Karpas-422 (cell line): ENCODE data around the gene NF2. TPM values are rescaled to one million over a fixed set of nuclear protein-coding genes. Genes with fewer than 3 reads are reported as not detected.

ENCODE experiments used
- DNase-seq: peaks from one replicate; pipeline ENCODE4 v3.0.0-alpha.2; 2015
- H2AFZ ChIP-seq: fragments of 200-600 bp; sonication (generic); 2 replicates; pipeline ENCODE4 v1.6.1; 2014; ENCODE audit warnings: antibody characterized with exemption, low read length, mixed read lengths
- H3K27ac ChIP-seq: fragments of 200-600 bp; sonication (generic); 2 replicates; pipeline ENCODE4 v1.5.1; 2014; ENCODE audit warnings: mild to moderate bottlenecking, low read length, moderate library complexity
- H3K27me3 ChIP-seq: fragments of 200-600 bp; sonication (generic); 2 replicates; pipeline ENCODE4 v1.6.1; 2014; ENCODE audit warnings: low read length, mixed read lengths
- H3K36me3 ChIP-seq: fragments of 200-600 bp; sonication (generic); 2 replicates; pipeline ENCODE4 v1.6.1; 2014; ENCODE audit warnings: low read length, mixed read lengths; ENCODE audit not compliant: insufficient read depth
- H3K4me1 ChIP-seq: fragments of 200-600 bp; sonication (generic); 2 replicates; pipeline ENCODE4 v1.6.1; 2014; ENCODE audit warnings: mild to moderate bottlenecking, low read length, mixed read lengths
- H3K4me2 ChIP-seq: fragments of 200-600 bp; sonication (generic); 2 replicates; pipeline ENCODE4 v1.6.1; 2014; ENCODE audit warnings: low read length, low read depth, mild to moderate bottlenecking; ENCODE audit not compliant: poor library complexity, severe bottlenecking
- H3K4me3 ChIP-seq: fragments of 200-600 bp; sonication (generic); 2 replicates; pipeline ENCODE4 v1.5.1; 2014; ENCODE audit warnings: mild to moderate bottlenecking, antibody characterized with exemption, low read length, mixed read lengths
- H3K79me2 ChIP-seq: fragments of 200-600 bp; sonication (generic); 2 replicates; pipeline ENCODE4 v1.6.1; 2014; ENCODE audit warnings: mild to moderate bottlenecking, low read length, mixed read lengths
- H3K9ac ChIP-seq: fragments of 200-600 bp; sonication (generic); 2 replicates; pipeline ENCODE4 v1.6.0; 2014; ENCODE audit warnings: low read length
- H3K9me2 ChIP-seq: fragments of 200-600 bp; sonication (generic), shearing (Covaris generic); replicated peaks from 2 replicates; pipeline ENCODE4 v1.6.0; 2014; ENCODE audit warnings: mild to moderate bottlenecking, low read length, moderate library complexity; ENCODE audit not compliant: insufficient read depth
- H3K9me3 ChIP-seq: fragments of 300-700, 200-600 bp; sonication (generic); 2 replicates; pipeline ENCODE4 v1.6.1; 2014; ENCODE audit warnings: low read length, mixed read lengths
- H4K20me1 ChIP-seq: fragments of 200-600 bp; sonication (generic); 2 replicates; pipeline ENCODE4 v1.6.1; 2014; ENCODE audit warnings: mild to moderate bottlenecking, antibody characterized with exemption, low read length, low read depth; ENCODE audit not compliant: insufficient read depth
- total RNA-seq: library from RNA; depleted of rRNA; stranded (reverse); fragments of >200 nt; shearing (Covaris generic); gene quantifications from 2 replicates; pipeline ENCODE4 v1.2.3, GENCODE V29; 2014; ENCODE audit warnings: low replicate concordance

NF2 gene
- total RNA-seq, 1 experiment from 2014 or later, result 19.0 TPM

DNA sequence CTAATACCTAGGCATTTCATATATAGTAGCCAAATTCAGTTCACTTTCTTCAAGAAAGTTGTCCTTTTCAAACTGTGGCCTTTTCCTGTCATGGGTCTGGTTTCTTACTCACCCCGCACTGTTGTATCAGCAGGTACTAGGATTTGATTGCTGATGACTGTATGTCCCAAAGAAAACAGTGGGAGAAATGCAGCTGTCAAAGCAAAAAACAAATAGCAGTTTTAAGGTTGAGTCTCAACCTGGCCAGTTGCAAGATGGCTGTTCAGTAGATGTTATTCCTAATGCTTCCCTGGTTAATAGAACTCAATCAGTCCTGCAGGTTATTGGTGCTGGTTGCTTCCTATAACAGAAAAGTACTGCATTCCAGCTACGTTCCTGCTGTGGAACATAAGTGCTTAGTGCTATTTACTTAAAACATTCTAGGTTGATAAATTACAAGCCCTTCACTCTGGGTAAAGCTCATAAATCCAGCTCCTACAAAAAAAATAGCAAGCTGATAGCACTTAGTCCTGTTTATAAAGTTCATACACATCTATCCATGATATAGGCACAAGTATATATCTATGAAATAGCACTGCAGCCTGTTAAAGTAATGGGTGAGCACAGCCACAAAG lies 26.6 kb downstream of the NF2 start:
- Histone ChIP-seq H3K4me2 (no peak overlapping the region), H3K27ac (no peak overlapping the region), H3K4me3 (no peak overlapping the region), H2AFZ (no peak overlapping the region), H3K4me1 (0 out of 2 replicates have a peak, but pooled peaks cover 3% of the 10 kb centered on the region), H3K79me2 (peaks cover 55% of the 10 kb centered on the region), H3K36me3 (no peaks in the 10 kb centered on the region), H3K27me3 (no peaks in the 10 kb centered on the region), H3K9me3 (no peaks in the 10 kb centered on the region), H3K9me2 (no peaks in the 10 kb centered on the region), H3K9ac (no peak overlapping the region), H4K20me1 (peaks cover 90% of the 10 kb centered on the region)
- no peak for DNase-seq

GRCh38 chr22:29630987-29631386 lies 27.6 kb downstream of the NF2 start:
- Histone ChIP-seq H3K79me2 (peaks cover 52% of the 10 kb centered on the region), H3K27me3 (no peaks in the 10 kb centered on the region), H3K36me3 (no peaks in the 10 kb centered on the region), H3K9me2 (no peaks in the 10 kb centered on the region), H4K20me1 (peaks cover 85% of the 10 kb centered on the region), H3K9me3 (no peaks in the 10 kb centered on the region), H2AFZ (no peak overlapping the region), H3K27ac (no peak overlapping the region), H3K4me2 (no peak overlapping the region), H3K4me3 (no peak overlapping the region), H3K4me1 (no peaks in the 10 kb centered on the region), H3K9ac (no peak overlapping the region)
- DNase-seq, result no peak

DNA sequence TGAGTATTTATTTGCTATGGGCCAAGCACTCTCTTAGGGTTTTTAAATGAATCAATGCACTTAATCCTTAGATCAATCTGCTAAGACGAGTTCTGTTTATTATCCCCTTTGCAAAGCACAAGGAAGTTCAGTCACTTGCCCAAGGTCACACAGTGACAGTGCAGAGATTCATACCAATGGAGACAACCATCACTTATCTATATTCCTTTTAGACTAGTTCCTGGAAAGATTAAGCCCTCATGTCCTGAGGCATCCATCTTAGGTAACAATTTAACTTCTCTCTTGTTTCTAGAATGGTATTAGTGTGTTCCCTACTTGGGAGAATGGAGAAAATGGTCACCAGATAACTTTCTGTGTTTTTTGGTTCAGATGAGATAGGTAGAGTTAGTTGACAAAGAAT lies 28.3 kb downstream of the NF2 start:
- Histone ChIP-seq H3K36me3 (no peaks in the 10 kb centered on the region), H3K4me2 (no peak overlapping the region), H3K4me1 (no peaks in the 10 kb centered on the region), H3K4me3 (no peak overlapping the region), H4K20me1 (peaks cover 82% of the 10 kb centered on the region), H3K9me2 (no peaks in the 10 kb centered on the region), H3K9ac (no peak overlapping the region), H3K79me2 (peaks cover 53% of the 10 kb centered on the region), H3K27me3 (no peaks in the 10 kb centered on the region), H2AFZ (no peak overlapping the region), H3K27ac (no peak overlapping the region), H3K9me3 (no peaks in the 10 kb centered on the region)
- no peak for DNase-seq

DNA sequence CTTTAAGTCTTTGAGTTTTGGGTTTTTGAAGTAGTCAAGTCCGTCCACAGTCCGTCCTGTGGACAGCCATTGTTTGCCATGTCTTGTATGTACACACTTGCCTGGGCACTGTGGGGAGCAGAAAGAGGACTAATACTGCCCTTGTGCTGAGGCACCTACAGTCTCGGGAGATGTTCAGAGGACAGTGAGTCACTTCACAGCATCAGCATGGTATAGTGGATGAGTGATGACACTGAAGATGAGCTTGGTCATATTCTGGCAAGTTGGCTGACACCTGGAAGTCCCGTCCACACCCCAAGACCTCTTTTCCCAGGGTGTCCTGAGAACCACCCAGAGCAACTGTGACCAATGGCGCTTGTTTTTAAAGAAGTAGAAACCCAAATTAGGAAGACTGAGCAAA lies 29.2 kb downstream of the NF2 start:
- Histone ChIP-seq H3K4me2 (no peak overlapping the region), H3K27me3 (no peaks in the 10 kb centered on the region), H3K9me3 (no peaks in the 10 kb centered on the region), H3K36me3 (no peaks in the 10 kb centered on the region), H4K20me1 (peaks cover 74% of the 10 kb centered on the region), H3K4me1 (no peaks in the 10 kb centered on the region), H3K27ac (no peak overlapping the region), H3K9me2 (no peaks in the 10 kb centered on the region), H2AFZ (no peak overlapping the region), H3K9ac (no peak overlapping the region), H3K4me3 (no peak overlapping the region), H3K79me2 (peaks cover 51% of the 10 kb centered on the region)
- no peak for DNase-seq

GRCh38 chr22:29633514-29634312 lies 30.3 kb downstream of the NF2 start:
- no peak overlapping the region for H3K9ac ChIP-seq
- no peak overlapping the region for H3K27ac ChIP-seq
- H4K20me1 ChIP-seq, result peaks cover 67% of the 10 kb centered on the region
- H3K4me2 ChIP-seq, result no peak overlapping the region
- no peaks in the 10 kb centered on the region for H3K27me3 ChIP-seq
- no peak overlapping the region for H2AFZ ChIP-seq
- no peak for DNase-seq
- H3K36me3 ChIP-seq, result no peaks in the 10 kb centered on the region
- no peak overlapping the region for H3K4me3 ChIP-seq
- no peaks in the 10 kb centered on the region for H3K4me1 ChIP-seq
- H3K9me3 ChIP-seq, result no peaks in the 10 kb centered on the region
- H3K9me2 ChIP-seq, result no peaks in the 10 kb centered on the region
- peaks cover 48% of the 10 kb centered on the region for H3K79me2 ChIP-seq

GRCh38 chr22:29634847-29635246 lies 31.4 kb downstream of the NF2 start:
- H2AFZ ChIP-seq, result no peak overlapping the region
- no peak overlapping the region for H3K27ac ChIP-seq
- peaks cover 57% of the 10 kb centered on the region for H4K20me1 ChIP-seq
- no peaks in the 10 kb centered on the region for H3K9me2 ChIP-seq
- peaks cover 37% of the 10 kb centered on the region for H3K79me2 ChIP-seq
- no peak overlapping the region for H3K4me3 ChIP-seq
- no peaks in the 10 kb centered on the region for H3K27me3 ChIP-seq
- DNase-seq, result no peak
- H3K9me3 ChIP-seq, result no peaks in the 10 kb centered on the region
- no peak overlapping the region for H3K9ac ChIP-seq
- no peaks in the 10 kb centered on the region for H3K36me3 ChIP-seq
- H3K4me2 ChIP-seq, result no peak overlapping the region
- no peaks in the 10 kb centered on the region for H3K4me1 ChIP-seq

- Histone ChIP-seq H3K9ac (no peak overlapping the region), H3K36me3 (no peaks in the 10 kb centered on the region), H3K79me2 (peaks cover 35% of the 10 kb centered on the region), H3K4me3 (no peak overlapping the region), H3K4me1 (no peaks in the 10 kb centered on the region), H3K9me3 (no peaks in the 10 kb centered on the region), H3K27ac (no peak overlapping the region), H4K20me1 (peaks cover 47% of the 10 kb centered on the region), H3K27me3 (no peaks in the 10 kb centered on the region), H2AFZ (no peak overlapping the region), H3K9me2 (no peaks in the 10 kb centered on the region), H3K4me2 (no peak overlapping the region)
- peak; percentile 75 for DNase-seq
Measured at GRCh38 chr22:29635734-29636357, 32.4 kb downstream of the NF2 start.

DNA sequence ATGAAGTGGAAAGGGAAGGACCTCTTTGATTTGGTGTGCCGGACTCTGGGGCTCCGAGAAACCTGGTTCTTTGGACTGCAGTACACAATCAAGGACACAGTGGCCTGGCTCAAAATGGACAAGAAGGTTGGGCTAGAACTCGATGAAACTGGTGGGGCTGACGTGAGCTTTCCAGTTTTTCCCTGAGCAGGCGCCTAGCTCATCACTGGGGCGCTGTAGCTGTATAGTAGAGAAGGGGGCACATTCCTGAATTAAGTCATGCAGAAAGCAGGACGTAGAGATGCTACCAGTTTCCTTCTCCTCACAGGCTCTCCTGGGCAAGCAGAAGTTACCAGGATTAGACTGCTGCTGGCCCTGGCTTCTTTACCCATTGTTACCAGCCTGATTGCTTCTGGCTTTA lies 33.3 kb downstream of the NF2 start:
- Histone ChIP-seq H3K9me2 (no peaks in the 10 kb centered on the region), H3K9ac (no peak overlapping the region), H3K36me3 (peaks cover 2% of the 10 kb centered on the region; the same call in 1 of the 2 replicates), H3K27ac (no peak overlapping the region), H3K9me3 (no peaks in the 10 kb centered on the region), H3K4me2 (no peak overlapping the region), H3K27me3 (no peaks in the 10 kb centered on the region), H3K79me2 (peaks cover 31% of the 10 kb centered on the region), H3K4me1 (no peaks in the 10 kb centered on the region), H3K4me3 (no peak overlapping the region), H4K20me1 (peaks cover 38% of the 10 kb centered on the region), H2AFZ (no peak overlapping the region)
- DNase-seq, result no peak
